SHP77 treated with DMSO at 0.1 percent for 48 hours (cell line): Measurements from ENCODE around the gene MYOM1.

Source experiments
- DNase-seq: peaks from one replicate; lab custom pipeline; 2025; lab: John Stamatoyannopoulos, UW

The MYOM1 gene

DNA sequence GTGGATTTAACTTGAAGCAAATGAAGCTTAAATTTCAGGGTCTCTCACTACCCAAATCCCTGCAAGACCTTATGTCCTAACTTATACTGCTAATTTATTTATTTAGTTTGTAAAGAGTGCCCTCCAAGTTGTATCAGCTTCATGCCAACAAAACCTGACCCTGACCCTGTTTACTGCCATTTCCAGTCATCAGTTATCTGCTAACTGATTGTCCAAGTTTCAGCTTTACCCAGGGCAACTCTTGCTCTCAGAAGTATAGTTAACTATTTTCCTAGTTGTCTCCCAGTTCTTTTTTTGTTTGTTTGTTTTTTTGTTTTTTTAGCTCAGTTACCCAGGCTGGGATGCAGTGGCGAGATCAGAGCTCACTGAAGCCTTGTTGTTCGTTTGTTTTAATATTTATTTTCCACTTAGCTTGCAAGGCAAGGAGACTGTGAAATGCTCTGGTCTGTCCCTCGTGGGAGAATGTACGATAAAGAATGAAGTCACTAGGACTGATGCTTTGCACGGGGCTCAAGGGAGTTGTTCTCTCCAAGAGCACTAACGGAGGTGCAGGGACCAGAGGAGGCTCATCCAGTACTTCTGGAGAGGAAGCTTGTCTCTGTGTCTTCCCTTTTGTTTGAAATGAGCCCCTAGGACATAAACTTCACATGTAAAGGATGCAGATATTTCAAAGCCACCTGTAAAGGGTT lies 35.3 kb downstream of the MYOM1 start:
- DNase-seq = no peak

DNA sequence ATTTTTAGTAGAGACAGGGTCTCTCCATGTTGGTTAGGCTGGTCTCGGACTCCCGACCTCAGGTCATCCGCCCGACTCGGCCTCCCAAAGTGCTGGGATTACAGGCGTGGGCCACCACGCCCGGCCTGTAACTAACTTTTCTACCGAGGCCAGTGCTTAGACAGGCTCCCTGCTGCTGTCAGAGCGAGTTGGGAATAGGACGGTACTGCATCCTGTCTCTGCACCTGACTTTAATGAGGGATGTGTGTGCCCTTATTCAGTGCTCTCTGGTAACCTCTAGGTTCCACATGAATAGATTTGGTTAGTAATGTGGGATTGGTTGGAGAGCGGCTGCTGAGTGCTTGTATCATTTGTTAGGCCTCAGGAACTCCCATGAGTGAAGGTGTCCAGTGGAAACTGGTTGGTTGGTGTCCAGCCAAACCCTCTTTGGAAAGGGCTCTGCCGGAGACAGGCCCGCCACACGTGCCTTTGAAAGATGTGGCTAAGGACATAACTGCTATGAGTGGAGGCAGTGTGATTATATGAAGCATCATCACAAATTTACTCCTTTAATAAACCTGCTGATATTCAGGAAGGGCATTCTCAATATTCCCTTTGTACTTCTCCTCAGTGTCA lies 36.6 kb downstream of the MYOM1 start:
- DNase-seq = no peak

DNA sequence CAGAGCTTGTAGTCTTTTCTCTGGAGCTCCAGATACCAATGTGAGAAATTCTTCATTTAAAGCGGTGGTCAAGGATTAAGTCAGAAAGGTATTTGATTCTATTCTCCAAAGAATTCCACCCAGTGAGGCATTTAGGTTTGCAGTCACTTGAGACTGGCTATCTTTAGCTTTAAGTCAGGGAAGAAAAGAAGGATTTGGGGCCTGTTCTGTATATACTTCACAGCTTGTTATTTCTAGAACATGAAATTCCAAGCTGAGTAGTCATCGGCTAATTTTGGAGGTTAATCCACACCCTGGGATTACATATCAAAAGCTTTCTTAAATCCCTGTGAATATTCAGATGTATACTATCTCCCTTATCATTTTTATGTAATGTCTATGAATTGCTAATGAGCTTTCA lies 39.4 kb downstream of the MYOM1 start:
- DNase-seq = no peak

DNA sequence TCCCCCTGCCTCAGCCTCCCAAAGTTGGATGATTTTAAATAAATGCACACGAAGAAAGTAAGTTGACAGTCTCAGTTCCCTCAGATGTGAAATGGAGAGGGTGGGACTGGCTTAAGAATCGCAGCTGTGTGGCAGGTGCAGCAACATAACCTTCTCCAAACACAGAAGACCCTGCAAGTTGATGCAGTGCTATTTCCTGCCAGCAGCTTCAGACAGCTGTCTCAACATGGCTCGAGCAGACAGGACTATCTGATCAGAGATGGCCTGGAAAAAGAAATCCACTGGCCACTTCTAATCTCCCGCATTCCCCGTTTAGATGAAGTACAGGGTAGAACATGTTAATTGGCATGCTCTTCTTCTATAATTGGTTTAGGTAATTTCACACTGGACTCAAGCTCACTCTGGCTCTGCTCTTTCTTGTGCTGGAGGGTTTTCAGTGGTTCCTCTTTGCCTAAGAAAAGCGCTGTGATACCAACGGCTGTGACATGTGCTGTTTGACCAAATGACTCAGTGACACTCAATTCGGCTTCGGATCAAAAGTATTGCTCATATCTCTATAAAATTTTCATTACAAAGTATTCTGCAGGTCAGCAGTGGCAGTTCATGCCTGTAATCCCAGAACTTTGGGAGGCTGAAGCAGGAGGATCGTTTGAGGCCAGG lies 40.2 kb downstream of the MYOM1 start:
- DNase-seq = peak; percentile 81

DNA sequence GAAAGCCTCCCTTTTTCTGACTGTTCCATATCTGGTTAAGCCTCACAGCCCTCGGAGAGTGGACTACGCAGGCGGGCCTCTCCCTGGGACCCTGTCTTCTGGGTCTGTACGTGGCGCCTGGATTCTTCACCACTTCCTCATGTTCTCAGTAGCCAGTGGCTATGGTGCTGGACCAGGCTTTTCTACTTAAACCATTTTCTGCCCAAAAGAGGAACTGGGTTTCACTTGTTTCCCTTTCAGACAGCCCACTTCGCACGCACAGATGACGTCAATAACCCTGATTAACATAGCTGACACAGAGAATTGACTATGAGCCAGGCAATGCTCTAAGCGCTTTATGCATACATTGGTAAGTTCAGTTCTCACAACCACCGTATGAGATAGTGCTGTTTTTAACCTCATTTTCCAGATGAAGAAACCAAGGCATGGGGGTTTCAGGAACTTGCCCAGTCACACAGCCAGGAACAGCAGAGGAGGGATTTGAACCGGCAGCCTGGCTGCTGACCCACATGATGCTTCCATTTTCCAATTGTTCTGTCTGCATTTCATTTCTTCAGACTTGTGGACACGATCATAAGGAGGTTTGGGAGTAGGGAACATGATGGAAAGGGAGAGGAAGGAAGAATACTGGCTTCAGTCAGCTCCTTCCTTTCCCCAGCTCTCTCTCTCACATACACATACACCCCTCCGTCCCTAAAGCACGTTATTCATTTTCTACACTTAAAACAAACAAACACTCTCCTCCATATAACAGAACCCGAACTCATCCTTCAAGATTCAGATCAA lies 41.7 kb downstream of the MYOM1 start:
- peak; percentile 83 for DNase-seq

DNA sequence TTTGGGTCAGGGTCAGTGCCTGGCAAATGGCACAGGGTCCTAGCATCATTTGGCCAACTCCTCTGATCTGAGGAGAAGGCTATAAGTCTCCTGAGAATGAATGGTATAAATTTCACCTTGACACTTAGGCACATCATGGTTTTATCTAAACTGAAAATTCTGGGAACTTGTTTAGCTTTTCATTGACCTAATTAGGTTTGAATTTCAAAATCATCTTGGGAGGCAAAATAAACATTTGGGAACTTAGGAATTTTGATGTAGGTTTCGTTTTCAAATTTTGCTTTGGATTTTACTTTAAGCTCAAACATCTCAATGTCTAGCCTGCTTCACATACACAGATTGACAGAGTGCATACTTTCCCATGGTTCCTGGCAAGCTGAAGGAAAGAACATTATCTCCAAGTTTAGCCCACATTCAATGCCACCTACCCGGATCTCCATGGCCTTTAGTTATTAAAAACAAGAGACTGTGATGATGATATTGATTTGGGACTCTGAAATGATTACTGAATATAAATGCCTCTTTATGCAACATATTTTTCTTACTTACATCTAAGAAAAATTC lies 44.5 kb downstream of the MYOM1 start:
- no peak for DNase-seq

DNA sequence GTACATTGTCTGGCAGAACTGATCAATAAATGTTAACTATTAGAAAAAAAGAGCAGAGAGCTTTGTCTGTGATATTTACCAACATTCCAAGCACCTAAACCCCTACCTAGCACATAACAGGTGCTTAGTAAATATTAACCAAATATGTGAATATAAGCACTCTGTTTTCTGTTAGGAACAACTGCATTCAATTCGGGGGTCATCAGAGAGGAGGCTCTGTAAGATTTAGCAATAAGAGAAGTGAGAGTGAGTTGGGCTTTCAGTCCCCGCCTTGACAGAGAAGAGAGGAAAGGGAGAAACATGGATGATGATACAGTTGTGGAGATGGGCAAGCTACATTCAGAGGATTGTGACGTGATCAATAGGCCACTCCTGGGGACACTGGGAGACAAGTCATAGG lies 47.7 kb downstream of the MYOM1 start:
- DNase-seq = no peak

DNA sequence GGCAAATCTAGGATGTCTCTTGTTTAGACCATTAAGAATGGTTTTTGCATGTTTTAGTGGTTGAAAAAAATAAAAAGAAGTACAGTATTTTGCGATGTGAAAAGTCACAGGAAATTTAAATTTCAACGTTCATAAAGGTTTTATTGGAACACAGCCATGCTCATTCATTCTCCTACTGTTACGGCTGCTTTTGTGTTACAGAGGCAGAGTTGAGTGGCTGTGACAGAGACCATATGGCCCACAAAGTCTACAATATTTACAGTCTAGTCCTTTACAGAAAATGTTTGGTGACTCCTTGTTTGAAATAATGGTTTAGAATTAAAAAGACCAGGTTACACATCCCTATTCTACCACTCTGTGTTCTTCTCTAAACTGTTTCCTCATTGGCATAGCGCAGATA lies 48.1 kb downstream of the MYOM1 start:
- DNase-seq = no peak

DNA sequence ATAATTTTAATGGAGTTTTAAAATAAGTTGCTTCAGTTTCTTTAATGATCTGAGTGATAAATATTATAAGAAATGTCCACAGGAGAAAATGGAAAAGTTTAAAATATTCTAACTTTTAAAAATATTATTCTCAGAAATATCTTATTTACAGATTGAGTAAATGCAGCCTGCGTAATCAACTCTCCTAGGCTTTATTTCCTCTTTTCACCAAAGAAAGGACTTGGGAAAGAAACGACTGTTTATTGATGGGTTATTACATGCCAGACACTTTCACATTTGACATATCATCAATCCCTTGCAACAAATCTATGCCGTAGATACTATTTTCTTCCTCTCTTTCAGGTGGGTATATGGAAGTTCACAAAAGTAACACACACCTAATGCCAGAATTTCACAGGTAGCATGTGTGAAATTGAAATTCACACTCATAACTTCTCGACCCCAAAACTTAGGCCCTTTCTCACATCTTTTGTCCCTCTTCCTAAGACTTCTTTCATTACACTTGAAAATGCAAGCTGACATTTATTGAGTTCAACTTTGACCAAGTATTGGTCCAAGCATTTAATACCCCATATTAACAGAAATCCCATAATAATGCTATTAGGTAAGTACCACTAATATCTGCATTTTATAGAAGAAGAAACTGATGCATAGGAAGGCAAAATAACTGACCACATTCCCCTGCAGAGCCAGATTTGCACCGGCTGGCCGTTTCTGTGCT lies 49.2 kb downstream of the MYOM1 start:
- no peak for DNase-seq

DNA sequence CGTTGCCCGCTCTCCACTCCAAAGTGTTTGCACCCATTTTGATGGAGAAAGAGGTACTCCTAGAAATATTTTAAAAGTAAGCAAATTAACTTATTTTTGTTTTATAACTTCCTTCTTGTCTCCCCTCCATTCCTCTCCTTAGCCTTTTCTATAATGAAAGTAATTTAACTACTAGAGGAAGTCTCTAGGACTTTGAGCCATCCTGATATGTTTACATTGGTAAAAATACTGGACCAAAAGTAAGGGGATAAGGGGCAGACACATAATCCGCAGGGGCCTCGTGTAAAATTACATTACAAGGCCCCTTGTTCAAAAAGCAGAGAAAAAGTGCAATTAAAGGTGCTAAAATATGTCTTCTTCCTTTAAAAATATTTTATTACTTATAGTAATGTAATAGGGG lies 55.4 kb downstream of the MYOM1 start:
- DNase-seq = no peak

DNA sequence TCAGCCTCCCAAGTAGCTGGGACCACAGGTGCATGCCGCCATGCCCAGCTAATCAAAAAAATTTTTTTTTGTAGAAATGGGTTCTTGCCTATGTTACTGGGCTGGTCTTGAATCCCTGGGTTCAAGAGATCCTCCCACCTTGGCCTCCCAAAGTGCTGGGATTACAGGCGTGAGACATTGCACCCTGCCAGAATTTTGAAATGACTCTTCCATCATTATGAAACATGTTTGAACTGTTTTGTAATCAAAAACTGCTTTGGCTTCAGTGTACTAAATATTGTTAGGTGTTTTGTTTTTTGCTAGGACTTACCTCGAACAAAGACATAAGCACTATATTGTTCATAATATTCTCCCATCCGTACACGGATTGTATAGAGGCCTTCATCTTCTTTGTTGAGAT lies 55.8 kb downstream of the MYOM1 start:
- DNase-seq = no peak

DNA sequence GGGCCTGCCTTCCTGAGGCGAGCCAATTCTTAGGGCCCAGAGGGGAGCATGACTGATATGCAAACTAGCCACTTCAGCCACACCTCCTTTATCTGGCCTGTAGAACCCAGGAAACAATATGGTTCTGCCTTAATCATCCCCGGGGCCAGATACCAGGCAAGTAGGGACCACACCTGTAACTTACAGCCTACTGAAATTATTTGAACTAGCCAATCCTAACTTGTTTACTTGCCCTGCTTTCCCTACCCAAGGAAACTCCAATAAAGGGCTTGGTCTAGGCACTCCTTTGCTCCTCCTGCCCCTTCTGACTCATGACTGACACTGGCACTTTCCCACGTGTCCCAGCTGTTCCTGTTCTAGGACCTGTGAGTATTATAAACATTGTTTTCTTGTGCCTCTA lies 57.6 kb downstream of the MYOM1 start:
- DNase-seq = no peak

DNA sequence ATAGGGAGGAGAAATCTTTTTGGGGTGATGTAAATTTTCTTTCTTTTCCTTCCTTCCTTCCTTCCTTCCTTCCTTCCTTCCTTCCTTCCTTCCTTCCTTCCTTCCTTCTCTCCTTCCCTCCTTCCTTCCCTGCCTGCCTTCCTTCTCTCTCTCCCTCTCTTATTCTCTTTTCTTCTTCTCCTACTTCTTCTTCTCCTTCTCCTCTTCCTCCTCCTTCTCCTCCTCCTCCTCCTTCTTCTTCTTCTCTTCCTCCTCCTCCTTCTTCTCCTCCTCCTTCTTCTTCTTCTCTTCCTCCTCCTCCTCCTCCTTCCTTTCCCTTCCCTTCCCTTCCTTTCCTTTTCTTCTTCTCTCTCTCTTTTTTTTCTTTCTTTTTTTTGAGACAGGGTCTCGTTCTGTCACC lies 59.9 kb downstream of the MYOM1 start:
- DNase-seq = no peak

DNA sequence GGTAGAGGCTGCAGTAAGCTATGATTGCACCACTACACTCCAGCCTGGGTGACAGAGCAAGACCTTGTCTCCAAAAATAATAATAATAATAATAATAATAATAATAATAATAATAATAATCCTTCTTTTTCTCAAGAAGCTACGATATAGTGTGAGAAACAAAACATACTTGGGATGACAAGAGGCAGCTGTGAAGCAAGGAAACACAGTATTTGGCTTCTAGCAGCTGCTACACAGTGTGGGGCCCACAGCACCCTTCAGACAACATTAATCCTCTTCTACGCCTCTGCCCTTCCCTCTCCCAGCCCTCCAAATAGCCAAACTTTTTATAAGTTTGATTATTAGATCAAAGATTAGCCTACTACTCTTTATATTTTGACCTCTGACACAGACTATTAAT lies 62.2 kb downstream of the MYOM1 start:
- DNase-seq = no peak

DNA sequence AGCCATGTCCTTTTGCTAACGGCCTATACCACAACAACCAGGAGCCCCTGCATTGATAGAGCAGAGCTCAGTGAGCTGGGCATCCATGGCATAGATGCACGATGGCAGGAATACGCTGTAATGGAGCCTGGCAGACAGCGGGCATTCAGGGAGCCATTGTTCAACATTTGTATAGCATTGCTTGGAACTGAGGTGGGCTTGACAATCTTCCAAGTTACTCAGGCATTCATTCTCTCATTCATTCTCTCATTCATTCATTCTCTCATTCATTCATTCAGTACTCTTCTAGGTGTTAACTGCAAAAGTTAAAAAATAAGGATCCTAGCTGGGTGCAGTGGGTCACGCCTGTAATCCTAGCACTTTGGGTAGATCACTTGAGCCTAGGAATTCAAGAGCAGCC lies 62.7 kb downstream of the MYOM1 start:
- DNase-seq = no peak

DNA sequence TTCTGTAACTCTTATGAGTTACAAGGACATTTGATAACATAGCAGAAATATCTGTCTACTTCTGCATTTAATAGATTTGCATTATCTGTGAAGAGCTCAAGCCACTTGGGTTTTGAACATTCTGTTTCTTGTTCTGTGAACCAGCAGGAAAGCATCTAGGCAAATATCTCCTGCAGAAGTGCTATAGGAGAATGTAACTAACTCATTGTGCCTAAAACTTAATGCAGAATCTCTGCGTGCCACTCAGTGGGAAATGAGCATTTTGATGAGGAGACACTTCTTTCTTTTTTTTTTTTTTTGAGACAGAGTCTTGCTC lies 63.5 kb downstream of the MYOM1 start:
- DNase-seq = no peak

DNA sequence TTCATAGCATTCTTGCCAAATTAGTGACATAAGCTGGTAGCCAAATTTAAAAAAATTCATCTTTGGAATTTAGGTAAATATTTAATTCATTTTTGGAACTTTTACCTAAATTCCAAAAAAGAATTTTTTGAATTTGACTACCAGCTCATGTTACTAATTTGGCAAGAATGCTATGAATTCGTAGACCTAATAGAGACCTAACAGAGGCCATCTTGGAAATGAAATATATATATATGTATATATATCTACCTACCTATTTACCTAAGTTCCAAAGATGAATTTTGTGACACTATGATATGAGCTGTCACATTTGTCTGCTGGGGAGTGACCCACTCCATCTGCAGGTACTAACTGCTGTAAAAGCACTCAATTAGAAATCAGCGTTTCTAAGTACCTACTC lies 65.6 kb downstream of the MYOM1 start:
- DNase-seq = no peak

DNA sequence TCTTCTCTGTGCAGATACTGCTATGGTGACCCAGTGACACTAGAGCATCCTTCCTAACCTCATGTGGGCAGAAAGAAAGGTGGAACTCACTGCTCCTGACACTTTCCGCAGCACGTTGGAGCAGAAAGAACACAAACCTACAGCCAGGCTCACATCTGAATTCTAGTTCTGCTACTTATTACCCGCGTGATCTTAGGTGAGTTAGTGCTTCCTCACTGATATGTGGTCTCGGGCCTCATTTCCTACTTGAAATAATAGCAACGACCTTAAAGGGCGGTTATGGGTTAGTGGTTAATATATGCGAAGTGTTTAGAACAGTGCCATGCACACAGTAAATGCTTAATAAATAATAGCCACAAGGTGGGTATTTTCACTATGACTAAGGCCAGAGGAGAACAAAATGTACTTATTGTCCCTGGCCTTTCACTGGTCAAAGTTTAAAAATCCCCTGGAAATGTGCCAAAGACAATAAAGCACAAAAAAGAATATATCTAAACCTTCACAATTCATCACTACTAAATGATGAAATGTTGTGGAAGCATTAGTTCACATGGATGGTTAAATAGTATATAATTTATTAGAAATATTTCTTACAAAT lies 66.6 kb downstream of the MYOM1 start:
- no peak for DNase-seq

DNA sequence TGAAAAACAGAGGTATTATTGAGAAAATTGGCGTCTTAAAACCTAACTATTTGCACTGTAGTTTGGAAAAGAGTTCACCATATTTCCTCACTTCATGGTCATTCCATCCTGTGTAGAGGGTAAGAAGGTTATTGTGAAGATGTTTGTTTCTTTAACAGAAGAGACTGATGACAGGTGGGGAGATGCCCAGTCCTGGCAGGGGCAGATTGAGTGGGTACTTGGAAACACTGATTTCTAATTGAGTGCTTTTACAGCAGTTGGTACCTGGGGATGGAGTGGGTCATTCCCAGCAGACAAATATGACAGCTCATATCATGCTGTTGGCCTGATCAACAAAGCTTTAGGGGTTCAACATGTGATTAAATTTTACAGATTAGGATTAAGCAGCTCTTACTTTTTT lies 67.5 kb downstream of the MYOM1 start:
- DNase-seq = no peak

DNA sequence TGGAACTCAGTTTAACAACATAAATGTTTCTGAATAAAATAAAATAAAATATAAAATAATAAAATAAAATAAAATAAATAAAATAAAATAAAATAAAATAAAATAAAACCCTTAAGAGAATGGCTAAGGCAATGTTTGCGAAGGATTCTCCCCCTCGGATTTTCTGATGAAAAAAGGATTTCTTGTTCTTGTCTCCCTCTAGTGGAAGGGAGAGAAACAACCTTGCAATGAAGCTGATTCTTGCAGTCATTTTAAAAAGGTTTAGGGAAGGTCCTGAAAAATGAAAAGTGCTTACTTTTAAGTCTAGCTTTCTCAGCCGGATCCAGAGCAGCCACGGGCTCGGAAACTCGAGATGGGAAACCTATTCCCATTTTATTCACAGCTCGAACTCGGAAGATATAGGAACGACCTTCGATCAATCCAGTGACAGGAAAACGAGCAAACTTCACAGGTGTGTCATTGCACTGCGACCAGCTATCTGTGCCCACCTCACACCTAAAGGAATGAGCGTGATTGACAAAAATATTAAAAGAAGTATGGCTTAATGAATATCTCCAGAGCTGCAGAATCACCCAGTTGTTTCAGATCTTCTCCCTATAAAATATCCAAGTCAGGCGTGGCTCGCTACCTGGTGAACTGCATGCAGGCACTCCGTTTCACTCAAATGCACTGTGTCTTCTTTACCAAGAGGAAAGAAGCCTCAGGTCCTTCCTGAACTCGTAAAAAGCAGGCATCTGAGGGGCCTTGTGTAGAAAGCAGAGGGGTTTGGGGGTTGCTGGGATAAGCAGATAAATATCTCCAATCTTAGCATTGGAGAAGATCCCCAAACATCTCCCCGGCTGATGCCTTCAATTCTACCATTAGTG lies 68.1 kb downstream of the MYOM1 start:
- peak; percentile 14 for DNase-seq

DNA sequence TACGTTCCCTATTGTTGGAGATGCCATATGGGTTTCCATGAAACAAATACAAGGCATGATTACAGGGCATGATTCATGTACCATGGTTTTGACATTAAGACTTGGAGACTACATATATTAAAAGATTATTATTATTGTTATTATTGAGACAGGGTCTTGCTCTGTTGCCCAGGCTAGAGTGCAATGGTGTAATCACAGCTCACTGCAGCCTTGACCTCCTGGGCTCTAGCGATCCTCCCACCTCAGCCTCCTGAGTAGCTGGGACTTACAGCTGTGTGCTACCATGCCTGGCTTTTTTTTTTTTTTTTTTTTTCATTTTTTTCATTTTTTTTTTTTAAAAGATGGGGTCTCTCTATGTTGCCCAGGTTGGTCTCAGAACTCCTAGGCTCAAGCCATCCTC lies 69.1 kb downstream of the MYOM1 start:
- no peak for DNase-seq
